HG03521 (cell line): ENCODE results near the gene TULP3.

Experiments used
- ATAC-seq: cut with Tn5 transposase; IDR thresholded peaks from one replicate; pipeline ENCODE4 v1.9.1; 2021; ENCODE audit warnings: mild to moderate bottlenecking, moderate library complexity; ENCODE audit not compliant: unreplicated experiment

The TULP3 gene

GRCh38 chr12:2877047-2877952, 13.4 kb upstream of the TULP3 start, which contains the start of the genes FOXM1 and RHNO1:
Gene FOXM1 (minus strand): TSS chr12:2877174. CDS start chr12:2874478, 2,696 bp downstream.
Gene RHNO1 (plus strand): TSS chr12:2877223. CDS start chr12:2885367, 8,144 bp downstream.
- ATAC-seq, result peak; percentile 83

DNA sequence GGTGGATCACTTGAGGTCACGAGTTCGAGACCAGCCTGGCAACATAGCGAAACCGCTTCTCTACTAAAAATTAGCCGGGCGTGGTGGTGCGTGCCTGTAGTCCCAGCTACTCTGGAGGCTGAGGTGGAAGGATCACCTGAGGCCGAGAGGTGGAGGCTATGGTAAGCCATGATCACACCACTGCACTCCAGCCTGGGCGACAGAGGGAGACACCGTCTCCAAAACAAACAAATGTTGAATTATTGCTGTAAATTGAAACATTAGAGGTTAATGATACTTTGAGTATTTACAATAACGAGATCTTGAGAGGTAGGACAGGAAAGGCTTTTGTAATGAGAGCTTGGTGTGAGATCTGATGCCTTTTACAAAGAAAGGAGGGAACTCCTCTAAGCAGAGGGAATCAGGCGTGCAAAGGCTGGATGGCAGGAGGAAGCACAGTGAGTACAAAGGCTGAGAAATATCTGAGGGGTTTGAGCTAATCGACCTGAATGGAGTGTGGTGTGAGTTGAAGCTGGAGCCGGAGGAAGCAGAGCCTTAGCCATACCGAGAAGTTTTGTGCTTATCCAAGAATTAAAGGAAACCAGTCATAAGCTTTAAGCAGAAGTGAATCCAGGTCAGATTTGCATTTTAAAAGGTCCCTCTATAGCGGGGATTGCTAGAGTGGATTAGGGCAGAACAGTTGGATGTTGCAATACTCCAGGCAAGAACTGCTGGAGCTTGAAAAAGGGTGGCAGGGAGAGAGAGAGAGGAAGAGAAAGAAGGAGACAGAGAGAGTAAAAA, 12.5 kb upstream of the TULP3 start:
- ATAC-seq, result no peak

DNA sequence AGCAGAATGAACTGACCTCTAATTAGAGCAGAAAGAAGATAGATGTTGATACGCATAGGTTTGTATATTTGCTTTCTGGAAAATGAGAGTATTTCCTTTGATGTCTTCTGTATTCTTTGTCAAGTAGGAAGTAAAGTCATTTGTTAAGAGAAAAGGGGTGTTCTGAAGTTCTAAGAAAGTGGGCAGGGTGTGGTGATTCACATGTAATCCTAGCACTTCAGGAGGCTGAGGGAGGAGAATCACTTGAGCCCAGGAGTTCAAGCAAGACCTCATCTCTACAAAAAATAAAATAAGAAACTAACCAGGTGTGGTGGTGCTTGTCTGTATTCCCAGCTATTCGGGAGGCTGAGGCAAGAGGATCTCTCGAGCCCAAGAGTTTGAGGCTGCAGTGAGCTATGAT, 10.8 kb upstream of the TULP3 start:
- no peak for ATAC-seq

GRCh38 chr12:2884810-2885209, 5.9 kb upstream of the TULP3 start:
- ATAC-seq, result no peak

- no peak for ATAC-seq
Measured at GRCh38 chr12:2886768-2887450, 3.8 kb upstream of the TULP3 start.

GRCh38 chr12:2890001-2890387, 697 bp upstream of the TULP3 start:
- ATAC-seq, result no peak

- no peak for ATAC-seq
Measured at GRCh38 chr12:2891240-2892053, 756 bp downstream of the TULP3 start.

GRCh38 chr12:2892246-2892645, 1.6 kb downstream of the TULP3 start:
- ATAC-seq, result no peak

DNA sequence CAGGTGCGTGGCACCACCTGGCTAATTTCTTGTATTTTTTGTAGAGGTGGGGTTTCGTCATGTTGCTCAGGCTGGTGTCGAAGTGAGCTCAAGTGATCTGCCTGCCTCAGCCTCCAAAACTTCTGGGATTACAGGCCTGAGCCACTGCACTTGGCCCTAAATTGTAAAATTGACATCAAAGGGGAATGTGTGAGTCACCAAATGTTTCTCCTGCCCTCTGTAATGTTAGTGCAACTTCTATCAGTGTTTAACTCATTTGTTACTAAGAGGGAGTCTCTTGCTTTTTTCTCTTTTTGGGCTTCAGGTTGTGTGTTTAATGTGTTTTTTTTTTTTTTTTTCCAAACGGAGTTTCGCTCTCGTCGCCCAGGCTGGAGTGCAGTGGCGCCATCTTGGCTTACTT, 2.3 kb downstream of the TULP3 start:
- no peak for ATAC-seq

GRCh38 chr12:2895051-2895451, 4.4 kb downstream of the TULP3 start:
- no peak for ATAC-seq

DNA sequence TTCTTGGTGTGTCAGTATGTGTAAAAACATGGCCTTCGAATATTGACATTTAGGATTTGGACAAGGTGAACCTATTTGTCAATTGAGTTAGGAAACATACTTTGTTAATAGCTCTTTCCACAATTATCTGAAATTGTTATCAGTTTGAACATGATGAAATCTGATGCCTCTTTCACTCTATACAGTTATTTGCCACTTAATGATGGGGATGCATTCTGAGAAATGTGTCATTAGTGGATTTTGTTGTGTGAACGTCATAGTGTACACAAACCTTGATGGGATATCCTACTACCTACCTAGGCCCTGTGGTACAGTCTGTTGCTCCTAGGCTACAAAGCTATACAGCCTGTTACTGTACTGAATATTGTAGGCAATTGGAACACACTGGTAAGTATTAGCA, 4.8 kb downstream of the TULP3 start:
- no peak for ATAC-seq

GRCh38 chr12:2897418-2897817, 6.7 kb downstream of the TULP3 start:
- no peak for ATAC-seq

GRCh38 chr12:2900642-2901041, 10.0 kb downstream of the TULP3 start:
- no peak for ATAC-seq

- ATAC-seq, result no peak
Measured at GRCh38 chr12:2902272-2902880, 11.7 kb downstream of the TULP3 start.

DNA sequence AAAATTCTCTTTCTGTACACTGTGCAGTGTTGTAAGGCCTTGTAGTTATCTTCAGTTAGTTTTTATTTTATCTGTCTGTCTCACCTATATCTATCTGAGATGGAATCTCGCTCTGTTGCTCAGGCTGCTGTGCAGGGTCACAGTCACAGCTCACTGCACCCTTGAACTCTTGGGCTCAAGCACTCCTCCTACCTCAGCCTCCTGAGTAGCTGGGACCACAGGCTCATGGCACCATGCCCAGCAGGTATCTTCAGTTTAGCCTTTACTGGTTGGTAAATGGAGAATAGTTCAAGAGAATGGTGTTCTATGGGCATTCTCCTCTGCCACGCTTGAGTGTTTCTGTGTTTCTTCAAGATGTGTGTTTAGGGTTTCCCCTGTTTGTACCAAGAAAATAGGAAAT, 13.6 kb downstream of the TULP3 start:
- ATAC-seq, result no peak

GRCh38 chr12:2912216-2912575, 21.5 kb downstream of the TULP3 start:
- no peak for ATAC-seq

DNA sequence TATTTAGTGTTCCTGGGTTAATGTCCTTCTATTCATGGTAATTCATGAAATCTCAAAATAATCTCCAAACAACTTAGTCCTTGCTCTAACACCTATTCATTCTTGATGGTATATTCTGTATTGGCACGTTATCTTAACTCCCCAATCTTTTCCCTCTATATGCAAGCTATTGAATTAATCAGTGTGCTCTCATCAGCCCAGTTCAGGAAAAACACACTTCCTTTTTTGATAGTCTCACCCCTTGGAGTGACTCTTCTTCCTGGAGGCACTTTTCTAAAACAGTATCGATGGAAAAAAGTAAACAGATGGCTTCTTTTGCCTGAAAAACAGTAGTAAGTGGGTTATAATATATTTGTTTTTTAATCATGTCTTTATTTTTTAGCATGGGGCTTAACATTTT, 28.6 kb downstream of the TULP3 start:
- ATAC-seq, result no peak

DNA sequence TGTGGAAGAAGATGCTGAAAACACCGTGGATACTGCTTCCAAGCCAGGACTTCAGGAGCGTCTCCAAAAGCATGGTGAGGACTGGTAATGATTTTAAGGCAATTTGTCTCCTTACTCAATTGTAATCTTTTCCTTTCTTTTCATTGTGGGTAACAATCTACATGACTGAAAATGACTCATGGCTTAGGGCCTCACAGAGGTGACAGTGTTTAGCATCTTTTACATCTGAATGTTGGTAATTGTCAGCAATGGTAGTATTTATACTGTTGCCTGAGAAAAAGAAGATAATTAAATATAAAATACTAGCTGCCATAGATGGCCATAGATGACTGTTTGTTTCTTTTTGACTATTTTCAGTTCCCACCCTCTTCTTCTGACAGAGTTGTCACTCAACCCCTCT, 31.6 kb downstream of the TULP3 start:
- no peak for ATAC-seq

GRCh38 chr12:2923057-2923456, 32.4 kb downstream of the TULP3 start:
- no peak for ATAC-seq

- ATAC-seq, result no peak
Measured at GRCh38 chr12:2924019-2924418, 33.3 kb downstream of the TULP3 start.
